Gastroesophageal sphincter (tissue), 4 donors: ENCODE measurements around the gene ARHGAP21. TPM values are rescaled to one million over a fixed set of nuclear protein-coding genes. Genes with fewer than 3 reads are reported as not detected.
A peak's percentile ranks its signal among the peaks of the same experiment; 100 is the strongest.

Experiments used
- ATAC-seq: fragments of 150-250 bp; one replicate; pipeline ENCODE4 v1.9.1; 2016; ENCODE audit warnings: mild to moderate bottlenecking, moderate library complexity
- H3K27ac ChIP-seq, 4 donors: fragments of 200-600 bp; sonication (generic) in 3 of 4; 1 replicate in 3 of 4; 2 replicates in 1 of 4; pipeline ENCODE4 v1.5.1; 2016 to 2019
- H3K27me3 ChIP-seq: fragments of 200-600 bp; sonication (generic); one replicate; pipeline ENCODE4 v1.5.1; 2019
- H3K36me3 ChIP-seq, 2 donors: fragments of 200-600 bp; sonication (generic); one replicate each; pipeline ENCODE4 v1.5.1; 2019; ENCODE audit warnings: control low read depth in 1 of 2
- H3K4me1 ChIP-seq, 3 donors: fragments of 200-600 bp; sonication (generic); 1 replicate in 2 of 3; 2 replicates in 1 of 3; pipeline ENCODE4 v1.5.1; 2016 to 2019; ENCODE audit warnings: control low read depth in 2 of 3
- H3K4me3 ChIP-seq, 2 donors: fragments of 200-600 bp; sonication (generic); one replicate each; pipeline ENCODE4 v1.5.1; 2019; ENCODE audit warnings: mild to moderate bottlenecking in 1 of 2, moderate library complexity in 1 of 2
- H3K9me3 ChIP-seq, 3 donors: fragments of 200-600 bp; sonication (generic); one replicate each; pipeline ENCODE4 v1.5.1; 2017 to 2019; ENCODE audit warnings: control low read depth in 2 of 3
- EP300 ChIP-seq: sonication (generic); formaldehyde crosslinking; IDR thresholded peaks from one replicate; pipeline ENCODE4 v1.6.1; 2017; ENCODE audit warnings: antibody characterized with exemption, mild to moderate bottlenecking
- POLR2A ChIP-seq, 2 donors: fragments of 450-650 bp; IDR thresholded peaks; one replicate each; pipeline ENCODE4 v1.6.1; 2017; ENCODE audit warnings: antibody characterized with exemption in 2 of 2, mild to moderate bottlenecking in 2 of 2, moderate library complexity in 1 of 2
- POLR2AphosphoS5 ChIP-seq: sonication (generic); formaldehyde crosslinking; IDR thresholded peaks from one replicate; pipeline ENCODE4 v1.6.1; 2017; ENCODE audit warnings: antibody characterized with exemption
- WGBS, 2 donors: methylation state at CpG; one replicate each; pipeline ENCODE4 v1.1.5; 2018; ENCODE audit warnings: low coverage in 1 of 2; 5-methylcytosine and 5-hydroxymethylcytosine counted together
- total RNA-seq, 4 donors: library from RNA; depleted of rRNA; stranded (reverse); fragments of >200 nt; gene quantifications; one replicate each; pipeline ENCODE4 v1.1.0, GENCODE V29; 2016
- TF ChIP-seq, protein P1 (sequence below), 4 experiments: fragments of 200-600 bp in 2 of 4; fragments of 450-650 bp in 2 of 4; sonication (generic) in 1 of 4; IDR thresholded peaks; one replicate each; pipeline ENCODE4 v1.5.1; 2017 to 2019; ENCODE audit warnings: antibody characterized with exemption in 4 of 4, mild to moderate bottlenecking in 2 of 4, moderate library complexity in 2 of 4

Gene ARHGAP21
- total RNA-seq, 4 donors from 2014 or later: 55.3 to 76.7 (median 66.4) TPM

GRCh38 chr10:24568042-24568441 lies 155.6 kb downstream of the ARHGAP21 start:
- no peak for ATAC-seq
- no peaks in the 10 kb centered on the region for H3K4me1 ChIP-seq
- WGBS, 2 donors: 78% methylated on average over 3 of the region's 4 CpGs; no CpG with 5 or more reads in 1 of the 2 donors

GRCh38 chr10:24561453-24561852 lies 162.2 kb downstream of the ARHGAP21 start:
- Histone ChIP-seq H3K4me1 (no peaks in the 10 kb centered on the region), H3K36me3 (no peaks in the 10 kb centered on the region), H3K27me3 (no peaks in the 10 kb centered on the region), H3K4me3 (no peak overlapping the region), H3K9me3 (no peaks in the 10 kb centered on the region), H3K27ac (no peak overlapping the region)
- TF ChIP-seq POLR2AphosphoS5: no peak
- TF ChIP-seq, protein P1, sequence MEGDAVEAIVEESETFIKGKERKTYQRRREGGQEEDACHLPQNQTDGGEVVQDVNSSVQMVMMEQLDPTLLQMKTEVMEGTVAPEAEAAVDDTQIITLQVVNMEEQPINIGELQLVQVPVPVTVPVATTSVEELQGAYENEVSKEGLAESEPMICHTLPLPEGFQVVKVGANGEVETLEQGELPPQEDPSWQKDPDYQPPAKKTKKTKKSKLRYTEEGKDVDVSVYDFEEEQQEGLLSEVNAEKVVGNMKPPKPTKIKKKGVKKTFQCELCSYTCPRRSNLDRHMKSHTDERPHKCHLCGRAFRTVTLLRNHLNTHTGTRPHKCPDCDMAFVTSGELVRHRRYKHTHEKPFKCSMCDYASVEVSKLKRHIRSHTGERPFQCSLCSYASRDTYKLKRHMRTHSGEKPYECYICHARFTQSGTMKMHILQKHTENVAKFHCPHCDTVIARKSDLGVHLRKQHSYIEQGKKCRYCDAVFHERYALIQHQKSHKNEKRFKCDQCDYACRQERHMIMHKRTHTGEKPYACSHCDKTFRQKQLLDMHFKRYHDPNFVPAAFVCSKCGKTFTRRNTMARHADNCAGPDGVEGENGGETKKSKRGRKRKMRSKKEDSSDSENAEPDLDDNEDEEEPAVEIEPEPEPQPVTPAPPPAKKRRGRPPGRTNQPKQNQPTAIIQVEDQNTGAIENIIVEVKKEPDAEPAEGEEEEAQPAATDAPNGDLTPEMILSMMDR (IDR thresholded peaks at IDR 0.05): no peak
- TF ChIP-seq POLR2A (IDR thresholded peaks at IDR 0.05): no peak
- TF ChIP-seq EP300: no peak
- ATAC-seq: no peak
- 65 to 70% methylated on average over 2 to 3 of the region's 3 CpGs for WGBS, 2 donors

More at GRCh38 chr10:24568042-24568441, 155.6 kb downstream of the ARHGAP21 start:
- H3K4me3 ChIP-seq: no peak overlapping the region
- TF ChIP-seq, protein P1 (IDR thresholded peaks at IDR 0.05): no peak
- TF ChIP-seq POLR2A (IDR thresholded peaks at IDR 0.05): no peak
- no peak for TF ChIP-seq POLR2AphosphoS5
- H3K27ac ChIP-seq: no peak overlapping the region
- no peaks in the 10 kb centered on the region for H3K9me3 ChIP-seq
- peaks cover 12% of the 10 kb centered on the region for H3K27me3 ChIP-seq
- H3K36me3 ChIP-seq: no peaks in the 10 kb centered on the region

DNA sequence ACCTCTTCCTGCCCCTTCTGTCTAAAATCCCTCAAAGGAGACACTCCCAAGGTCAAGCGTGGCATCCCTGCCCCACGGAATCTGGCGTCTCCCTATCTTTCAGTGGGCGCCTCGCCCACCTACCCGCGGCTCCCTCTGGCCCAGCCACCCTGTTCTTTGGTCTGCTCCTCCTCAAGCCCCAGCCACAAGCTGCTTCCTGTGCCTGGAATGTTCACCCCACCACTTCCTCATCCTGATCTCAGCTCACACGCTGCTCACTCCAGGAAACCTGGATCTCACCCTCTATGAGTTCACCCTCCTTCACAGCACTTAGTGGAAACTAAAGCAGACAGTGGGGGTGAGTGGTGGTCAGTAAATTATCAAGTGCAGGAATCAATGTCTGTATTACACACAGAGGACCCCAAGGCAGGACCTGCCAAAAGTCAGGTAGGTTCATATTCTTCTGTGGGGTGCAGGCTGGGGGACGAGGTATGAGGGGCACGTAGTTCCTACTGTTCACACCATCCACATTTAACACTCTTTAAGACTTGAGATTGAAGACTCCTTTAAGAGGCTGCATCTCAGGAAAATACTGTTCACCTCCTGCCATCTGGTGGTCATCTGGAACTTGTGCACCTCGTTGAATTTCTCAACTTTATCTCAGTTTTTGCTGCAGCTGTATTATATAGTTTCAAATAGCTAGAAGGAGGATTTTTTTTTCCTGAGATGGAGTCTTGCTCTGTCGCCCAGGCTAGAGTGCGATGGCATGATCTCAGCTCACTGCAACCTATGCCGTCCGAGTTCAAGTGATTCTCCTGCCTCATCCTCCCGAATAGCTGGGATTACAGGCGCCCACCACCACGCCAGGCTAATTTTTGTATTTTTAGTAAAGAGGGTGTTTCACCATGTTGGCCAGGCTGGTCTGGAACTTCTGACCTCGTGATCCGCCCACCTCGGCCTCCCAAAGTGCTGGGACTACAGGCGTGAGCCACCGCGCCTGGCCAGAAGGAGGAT lies 166.6 kb downstream of the ARHGAP21 start:
- TF ChIP-seq, protein P1 (IDR thresholded peaks at IDR 0.05): peak; percentile 39 to 60 (median 52)
- TF ChIP-seq POLR2AphosphoS5: no peak
- no peaks in the 10 kb centered on the region for H3K36me3 ChIP-seq
- peaks cover 6% of the 10 kb centered on the region for H3K27me3 ChIP-seq
- H3K4me1 ChIP-seq: no peaks in the 10 kb centered on the region
- 41 to 42% methylated on average over 6 to 21 of the region's 24 CpGs for WGBS, 2 donors
- no peak overlapping the region for H3K4me3 ChIP-seq
- ATAC-seq: no peak
- H3K27ac ChIP-seq: no peak overlapping the region
- no peaks in the 10 kb centered on the region for H3K9me3 ChIP-seq

DNA sequence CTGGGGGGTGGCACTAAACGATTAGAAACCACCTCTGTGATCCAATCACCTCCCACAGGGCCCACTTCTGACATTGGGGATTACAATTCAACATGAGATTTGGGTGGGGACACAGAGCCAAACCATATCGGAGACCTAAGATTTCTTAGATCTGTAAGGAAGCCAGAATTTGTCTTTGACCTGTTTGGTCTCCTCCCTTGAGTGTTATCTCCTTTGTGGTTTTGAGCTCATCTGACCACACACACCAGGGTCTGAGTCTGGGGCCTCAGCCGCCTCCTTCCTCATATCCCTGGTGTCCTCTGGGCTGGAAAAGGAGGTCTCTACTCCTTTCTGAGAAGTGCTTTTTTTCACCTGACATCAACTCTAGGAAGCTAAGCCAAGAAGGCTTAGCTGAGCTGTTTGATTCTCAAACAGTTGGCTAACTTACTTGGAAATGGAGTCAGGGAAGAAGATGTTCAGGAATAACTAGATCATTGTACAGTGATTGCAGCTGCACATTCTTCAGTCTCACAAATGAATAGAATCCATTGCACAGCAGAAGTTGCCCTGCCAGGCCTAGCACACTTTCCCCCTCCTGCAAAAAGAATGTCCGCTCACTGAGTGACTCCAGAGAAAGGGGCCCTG lies 167.4 kb downstream of the ARHGAP21 start:
- peaks cover 6% of the 10 kb centered on the region for H3K27me3 ChIP-seq
- no peaks in the 10 kb centered on the region for H3K4me1 ChIP-seq
- ATAC-seq: no peak
- no peak overlapping the region for H3K27ac ChIP-seq
- no peak for TF ChIP-seq EP300
- no peak for TF ChIP-seq POLR2A (IDR thresholded peaks at IDR 0.05)
- TF ChIP-seq POLR2AphosphoS5: no peak
- TF ChIP-seq, protein P1 (IDR thresholded peaks at IDR 0.05): no peak
- H3K4me3 ChIP-seq: no peak overlapping the region
- H3K36me3 ChIP-seq: no peaks in the 10 kb centered on the region
- no peaks in the 10 kb centered on the region for H3K9me3 ChIP-seq
- 79 to 93% methylated on average over 3 to 4 of the region's 4 CpGs for WGBS, 2 donors
